Neuronal stem cell (in vitro differentiated cells): ENCODE data around the gene GDPD5.

ENCODE experiments used
- DNase-seq: peaks from one replicate; pipeline ENCODE4 v3.0.0-alpha.2; 2013; ENCODE audit warnings: low spot score
- H2AFZ ChIP-seq: one replicate; pipeline ENCODE4 v1.6.1; 2013; ENCODE audit warnings: mild to moderate bottlenecking, low read length, inconsistent platforms
- H2AK5ac ChIP-seq: 2 replicates; pipeline ENCODE4 v1.6.1; 2013; ENCODE audit warnings: low read depth, mild to moderate bottlenecking, inconsistent platforms, low read length, moderate library complexity, mixed read lengths
- H2BK120ac ChIP-seq: 2 replicates; pipeline ENCODE4 v1.6.1; 2013; ENCODE audit warnings: low read depth, mild to moderate bottlenecking, inconsistent platforms, low read length, moderate library complexity, mixed read lengths
- H2BK12ac ChIP-seq: one replicate; pipeline ENCODE4 v1.6.1; 2013; ENCODE audit warnings: low read length, inconsistent platforms
- H2BK15ac ChIP-seq: 2 replicates; pipeline ENCODE4 v1.6.1; 2013; ENCODE audit warnings: mild to moderate bottlenecking, low read length, inconsistent platforms, mixed read lengths
- H2BK5ac ChIP-seq: one replicate; pipeline ENCODE4 v1.6.1; 2013; ENCODE audit warnings: inconsistent platforms, mild to moderate bottlenecking, low read length, moderate library complexity
- H3K14ac ChIP-seq: one replicate; pipeline ENCODE4 v1.6.1; 2013; ENCODE audit warnings: low read length, inconsistent platforms
- H3K18ac ChIP-seq: 2 replicates; pipeline ENCODE4 v1.6.1; 2013; ENCODE audit warnings: low read length, inconsistent platforms
- H3K23ac ChIP-seq: 2 replicates; pipeline ENCODE4 v1.6.1; 2013; ENCODE audit warnings: low read depth, mild to moderate bottlenecking, mixed read lengths, low read length, inconsistent platforms; ENCODE audit not compliant: poor library complexity
- H3K27ac ChIP-seq: replicated peaks from 3 replicates; pipeline ENCODE4 v1.5.1; 2013; ENCODE audit warnings: low read length, inconsistent platforms
- H3K27me3 ChIP-seq, 3 experiments: 2 replicates each; pipeline ENCODE4 v1.6.1; 2013; ENCODE audit warnings: low read length in 3 of 3, mild to moderate bottlenecking in 2 of 3, inconsistent platforms in 1 of 3, low read depth in 1 of 3, mixed read lengths in 1 of 3, moderate library complexity in 1 of 3; ENCODE audit not compliant: control insufficient read depth in 3 of 3, insufficient read depth in 3 of 3
- H3K36me3 ChIP-seq, 2 donors: replicated peaks in 1 of 2; 2 replicates each; pipeline ENCODE4 v1.6.1; 2013; ENCODE audit warnings: low read length in 2 of 2; ENCODE audit not compliant: control insufficient read depth in 2 of 2, insufficient read depth in 2 of 2
- H3K4ac ChIP-seq: 2 replicates; pipeline ENCODE4 v1.6.1; 2013; ENCODE audit warnings: inconsistent platforms, mild to moderate bottlenecking, low read length, moderate library complexity
- H3K4me1 ChIP-seq, 2 donors: 1 replicate in 1 of 2; 2 replicates in 1 of 2; pipeline ENCODE4 v1.6.1; 2013; ENCODE audit warnings: low read length in 2 of 2, low read depth in 1 of 2; ENCODE audit not compliant: control insufficient read depth in 2 of 2, insufficient read depth in 1 of 2
- H3K4me2 ChIP-seq: one replicate; pipeline ENCODE4 v1.6.1; 2013; ENCODE audit warnings: mild to moderate bottlenecking, low read length, inconsistent platforms; ENCODE audit not compliant: insufficient read depth, poor library complexity, severe bottlenecking
- H3K4me3 ChIP-seq, 2 donors: 2 replicates each; pipeline ENCODE4 v1.5.1; 2013; ENCODE audit warnings: low read length in 2 of 2, mild to moderate bottlenecking in 2 of 2, inconsistent platforms in 1 of 2, moderate library complexity in 1 of 2
- H3K79me1 ChIP-seq: one replicate; pipeline ENCODE4 v1.6.1; 2013; ENCODE audit warnings: low read depth, mild to moderate bottlenecking, inconsistent platforms, low read length, moderate library complexity
- H3K9ac ChIP-seq: one replicate; pipeline ENCODE4 v1.6.1; 2013; ENCODE audit warnings: mild to moderate bottlenecking, low read depth, low read length, inconsistent platforms; ENCODE audit not compliant: poor library complexity
- H3K9me3 ChIP-seq, 2 donors: replicated peaks in 1 of 2; 2 replicates each; pipeline versions ENCODE3 to v1.6.1; 2013; ENCODE audit warnings: low read length in 2 of 2, mild to moderate bottlenecking in 2 of 2, inconsistent platforms in 1 of 2, low read depth in 1 of 2, mixed read lengths in 1 of 2, moderate library complexity in 1 of 2; ENCODE audit not compliant: control insufficient read depth in 2 of 2, insufficient read depth in 1 of 2
- H4K8ac ChIP-seq: one replicate; pipeline ENCODE4 v1.6.1; 2013; ENCODE audit warnings: low read depth, mild to moderate bottlenecking, inconsistent platforms, low read length, moderate library complexity
- H4K91ac ChIP-seq: one replicate; pipeline ENCODE4 v1.6.1; 2013; ENCODE audit warnings: low read length, low read depth, mild to moderate bottlenecking, inconsistent platforms; ENCODE audit not compliant: poor library complexity
- WGBS, 2 donors: extraction: QIAGEN DNeasy Blood & Tissue Kit; methylation state at CpG; one replicate each; pipeline ENCODE4 v1.1.7; 2013; ENCODE audit warnings: missing lambda C conversion rate in 2 of 2, mixed read lengths in 1 of 2; ENCODE audit not compliant: insufficient read length in 2 of 2, insufficient replicate concordance in 1 of 2; ENCODE audit errors: extremely low coverage in 2 of 2; 5-methylcytosine and 5-hydroxymethylcytosine counted together

GDPD5 gene

DNA sequence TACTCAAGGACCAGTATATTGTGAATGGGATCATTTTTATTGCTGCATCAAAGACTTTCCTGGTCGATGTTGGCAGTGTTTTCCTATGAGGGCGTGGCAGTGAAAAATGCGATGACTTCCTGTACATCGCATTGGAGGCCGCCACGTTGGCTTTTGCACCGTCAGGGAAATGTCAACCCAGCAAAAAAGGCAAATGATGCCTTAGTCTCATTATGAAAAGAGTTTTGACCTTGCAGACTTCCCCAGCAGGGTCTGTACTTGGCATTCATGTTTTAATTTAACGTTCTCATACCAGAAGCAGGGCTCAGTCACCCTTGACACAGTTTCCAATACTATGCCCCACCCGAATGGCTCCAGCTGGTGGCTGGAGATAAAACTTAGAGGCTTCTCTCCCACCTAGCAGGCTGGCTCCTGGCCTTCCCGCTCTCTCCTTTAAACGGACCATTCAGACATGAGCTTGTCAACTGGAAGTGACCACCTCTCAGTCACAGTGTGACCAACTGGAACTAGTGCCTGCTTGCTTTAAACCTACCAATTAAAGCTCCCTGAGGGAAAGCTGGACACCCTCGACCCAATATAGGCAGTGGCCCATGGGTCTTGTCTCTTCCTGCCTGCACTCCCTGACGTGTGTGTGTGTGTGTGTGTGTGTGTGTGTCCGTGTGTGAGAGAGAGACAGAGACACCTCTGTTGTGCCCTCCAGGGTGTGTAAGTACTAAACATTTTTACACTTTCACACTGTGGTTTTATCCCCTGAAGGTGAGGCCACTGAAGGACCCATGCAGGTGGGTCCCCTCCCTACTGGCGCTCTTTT lies 8.7 kb upstream of the GDPD5 start:
- WGBS, 2 donors = no CpG with 5 or more reads among the region's 15 CpGs
- Histone ChIP-seq H3K27me3 (peaks cover 0 to 10% (median 0%) of the 10 kb centered on the region in 3 experiments), H4K91ac (no peak overlapping the region), H3K4me1 (peaks cover 4 to 11% of the 10 kb centered on the region in 2 donors), H3K27ac (no peak overlapping the region), H2AK5ac (no peak overlapping the region), H3K79me1 (no peaks in the 10 kb centered on the region), H3K36me3 (no peaks in the 10 kb centered on the region), H2BK5ac (no peak overlapping the region), H2BK12ac (no peak overlapping the region), H2BK120ac (no peak overlapping the region), H2AFZ (no peak overlapping the region), H3K18ac (no peak overlapping the region), H3K23ac (peak overlapping the region; percentile 40), H3K4ac (no peak overlapping the region), H3K4me2 (no peak overlapping the region), H3K14ac (no peak overlapping the region), H3K9me3 (no peaks in the 10 kb centered on the region), H2BK15ac (no peak overlapping the region), H3K4me3 (no peak overlapping the region), H4K8ac (no peak overlapping the region), H3K9ac (no peak overlapping the region)
- DNase-seq = no peak

DNA sequence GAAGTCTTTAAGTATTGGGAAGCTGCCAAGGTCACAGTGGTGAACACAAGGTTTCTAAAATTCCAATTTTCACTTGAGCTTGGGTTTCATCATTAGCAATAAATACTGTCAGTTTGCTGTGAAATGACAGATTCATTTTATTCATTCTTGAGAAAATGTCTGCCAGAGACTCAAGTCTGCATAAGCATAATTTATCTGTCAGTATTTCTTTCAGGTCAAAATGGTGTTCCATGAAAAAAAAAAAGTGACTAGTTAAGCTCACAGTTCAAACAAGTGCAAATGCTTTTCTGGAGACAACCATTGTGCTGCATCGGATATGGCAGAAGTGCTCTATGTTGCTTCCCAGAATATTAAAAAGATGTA lies 8.1 kb upstream of the GDPD5 start:
- H2BK5ac ChIP-seq = no peak overlapping the region
- H3K9me3 ChIP-seq = no peaks in the 10 kb centered on the region
- no peak overlapping the region for H3K14ac ChIP-seq
- no peak overlapping the region for H2AK5ac ChIP-seq
- H3K27me3 ChIP-seq = peaks cover 0 to 15% (median 0%) of the 10 kb centered on the region in 3 experiments
- H3K18ac ChIP-seq = no peak overlapping the region
- no peaks in the 10 kb centered on the region for H3K79me1 ChIP-seq
- no peak overlapping the region for H3K27ac ChIP-seq
- H3K4me2 ChIP-seq = no peak overlapping the region
- H4K91ac ChIP-seq = no peak overlapping the region
- DNase-seq = no peak
- H3K36me3 ChIP-seq = no peaks in the 10 kb centered on the region
- no peak overlapping the region for H2BK15ac ChIP-seq
- H3K23ac ChIP-seq = no peak overlapping the region
- no peak overlapping the region for H4K8ac ChIP-seq
- WGBS, 2 donors = no CpG with 5 or more reads among the region's 1 CpG
- H3K4me1 ChIP-seq = peaks cover 1 to 11% of the 10 kb centered on the region in 2 donors
- no peak overlapping the region for H2AFZ ChIP-seq
- no peak overlapping the region for H2BK120ac ChIP-seq
- H2BK12ac ChIP-seq = no peak overlapping the region
- no peak overlapping the region for H3K4ac ChIP-seq
- no peak overlapping the region for H3K9ac ChIP-seq
- H3K4me3 ChIP-seq = no peak overlapping the region

- Histone ChIP-seq H3K9ac (no peak overlapping the region), H2AK5ac (no peak overlapping the region), H3K9me3 (no peaks in the 10 kb centered on the region), H2BK12ac (no peak overlapping the region), H3K27me3 (peaks cover 0 to 5% (median 0%) of the 10 kb centered on the region in 3 experiments), H3K36me3 (no peaks in the 10 kb centered on the region), H3K14ac (no peak overlapping the region), H3K23ac (no peak overlapping the region), H3K79me1 (no peaks in the 10 kb centered on the region), H4K8ac (no peak overlapping the region), H3K4me1 (peaks cover 3 to 21% of the 10 kb centered on the region in 2 donors), H3K27ac (no peak overlapping the region), H3K4me3 (no peak overlapping the region), H4K91ac (no peak overlapping the region), H2BK120ac (no peak overlapping the region), H3K4me2 (no peak overlapping the region), H3K4ac (no peak overlapping the region), H2BK15ac (no peak overlapping the region), H2BK5ac (no peak overlapping the region), H2AFZ (no peak overlapping the region), H3K18ac (no peak overlapping the region)
- WGBS, 2 donors = no CpG with 5 or more reads among the region's 7 CpGs
- DNase-seq = peak; percentile 84
Observed at GRCh38 chr11:75532200-75533048, 6.7 kb upstream of the GDPD5 start.

GRCh38 chr11:75531325-75531724 lies 5.6 kb upstream of the GDPD5 start:
- Histone ChIP-seq H2AK5ac (peak overlapping the region; percentile 80), H3K79me1 (no peaks in the 10 kb centered on the region), H2AFZ (no peak overlapping the region), H2BK120ac (no peak overlapping the region), H4K91ac (no peak overlapping the region), H2BK12ac (no peak overlapping the region), H3K4ac (no peak overlapping the region), H3K4me3 (no peak overlapping the region), H3K4me2 (no peak overlapping the region), H4K8ac (no peak overlapping the region), H3K23ac (no peak overlapping the region), H3K14ac (no peak overlapping the region), H3K36me3 (no peaks in the 10 kb centered on the region), H3K9me3 (no peaks in the 10 kb centered on the region), H3K4me1 (peaks cover 3 to 23% of the 10 kb centered on the region in 2 donors), H3K9ac (no peak overlapping the region), H2BK15ac (no peak overlapping the region), H3K18ac (peak overlapping the region; percentile 4), H2BK5ac (no peak overlapping the region), H3K27me3 (peaks cover 0 to 5% (median 0%) of the 10 kb centered on the region in 3 experiments), H3K27ac (no peak overlapping the region)
- WGBS, 2 donors = no CpG with 5 or more reads among the region's 4 CpGs
- DNase-seq = no peak
